GM19239 (cell line): Measurements from ENCODE around the gene TRMT2A.

Experiments
- DNase-seq: peaks from one replicate; pipeline ENCODE4 v3.0.0; 2011; ENCODE audit warnings: low spot score; ENCODE audit not compliant: insufficient read length
- FAIRE-seq: peaks from 2 replicates; lab custom pipeline; 2011; peaks lifted over from hg19 to GRCh38; lab: Jason Lieb, UNC

TRMT2A gene

GRCh38 chr22:20149257-20150250 is 32.5 kb upstream of the TRMT2A start:
- no peak for FAIRE-seq
- no peak for DNase-seq

- DNase-seq, result no peak
- FAIRE-seq, result no peak
These were observed 31.4 kb upstream of the TRMT2A start for GRCh38 chr22:20148414-20148813.

- DNase-seq (no peak), FAIRE-seq (no peak)
These were observed 30.4 kb upstream of the TRMT2A start for GRCh38 chr22:20147237-20147988.

GRCh38 chr22:20146777-20147176 is 29.8 kb upstream of the TRMT2A start:
- FAIRE-seq, result no peak
- no peak for DNase-seq

GRCh38 chr22:20145832-20146223 is 28.8 kb upstream of the TRMT2A start:
- FAIRE-seq (no peak), DNase-seq (no peak)

DNA sequence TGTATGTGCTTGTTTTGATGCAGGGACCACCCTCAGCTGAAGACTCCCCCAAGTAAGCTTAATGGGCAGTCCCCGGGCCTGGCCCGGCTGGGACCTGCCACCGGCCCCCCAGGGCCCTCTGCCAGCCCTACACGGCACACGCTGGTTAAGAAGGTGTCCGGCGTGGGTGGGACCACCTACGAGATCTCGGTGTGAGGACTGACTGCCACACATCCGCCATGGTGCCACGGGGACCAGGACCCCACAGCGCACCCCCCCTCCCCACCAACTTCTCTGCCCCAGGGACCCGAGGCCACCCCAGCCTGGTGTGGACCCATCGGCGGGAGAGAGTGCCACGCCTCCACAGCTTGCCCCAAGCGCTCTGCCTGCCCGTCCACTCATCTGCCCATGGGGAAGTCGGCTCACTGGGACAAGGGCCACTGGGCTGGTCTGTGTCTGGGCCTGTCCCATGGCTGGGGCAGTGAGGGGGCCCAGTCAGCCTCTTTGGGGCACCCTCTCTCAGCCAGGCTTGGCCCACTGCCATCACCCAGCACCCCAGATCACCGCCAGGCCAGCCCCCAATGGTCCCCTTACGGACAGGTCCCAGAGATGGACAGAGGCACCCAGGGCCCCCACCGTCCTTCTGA is 28.3 kb upstream of the TRMT2A start:
- FAIRE-seq (no peak), DNase-seq (no peak)

GRCh38 chr22:20143883-20144665 is 27.0 kb upstream of the TRMT2A start:
- FAIRE-seq, result no peak
- no peak for DNase-seq

DNA sequence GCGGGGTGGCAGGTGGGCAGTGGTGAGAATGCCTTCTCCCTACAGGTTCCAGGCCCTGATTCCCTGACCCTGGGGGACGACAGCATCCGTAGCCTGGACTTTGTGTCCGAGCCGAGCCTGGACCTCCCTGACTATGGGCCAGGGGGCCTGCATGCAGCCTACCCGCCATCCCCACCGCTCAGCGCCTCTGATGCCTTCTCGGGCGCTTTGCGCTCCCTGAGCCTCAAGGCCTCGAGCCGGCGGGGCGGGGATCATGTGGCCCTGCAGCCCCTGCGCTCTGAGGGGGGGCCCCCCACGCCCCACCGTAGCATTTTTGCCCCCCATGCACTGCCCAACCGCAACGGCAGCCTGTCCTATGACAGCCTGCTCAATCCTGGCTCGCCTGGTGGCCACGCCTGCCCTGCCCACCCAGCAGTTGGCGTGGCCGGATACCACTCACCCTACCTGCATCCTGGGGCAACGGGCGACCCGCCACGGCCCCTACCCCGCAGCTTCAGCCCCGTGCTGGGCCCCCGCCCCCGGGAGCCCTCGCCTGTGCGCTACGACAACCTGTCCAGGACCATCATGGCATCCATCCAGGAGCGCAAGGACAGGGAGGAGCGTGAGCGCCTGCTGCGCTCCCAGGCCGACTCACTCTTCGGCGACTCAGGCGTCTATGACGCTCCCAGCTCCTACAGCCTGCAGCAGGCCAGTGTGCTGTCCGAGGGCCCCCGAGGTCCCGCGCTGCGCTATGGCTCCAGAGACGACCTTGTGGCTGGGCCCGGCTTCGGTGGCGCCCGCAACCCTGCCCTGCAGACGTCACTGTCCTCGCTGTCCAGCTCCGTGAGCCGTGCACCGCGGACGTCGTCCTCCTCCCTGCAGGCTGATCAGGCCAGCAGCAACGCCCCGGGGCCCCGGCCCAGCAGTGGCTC is 25.9 kb upstream of the TRMT2A start:
- DNase-seq, result no peak
- no peak for FAIRE-seq

GRCh38 chr22:20141186-20142077 is 24.4 kb upstream of the TRMT2A start:
- FAIRE-seq (no peak), DNase-seq (no peak)

GRCh38 chr22:20140521-20140964 is 23.5 kb upstream of the TRMT2A start:
- no peak for FAIRE-seq
- DNase-seq, result no peak

DNA sequence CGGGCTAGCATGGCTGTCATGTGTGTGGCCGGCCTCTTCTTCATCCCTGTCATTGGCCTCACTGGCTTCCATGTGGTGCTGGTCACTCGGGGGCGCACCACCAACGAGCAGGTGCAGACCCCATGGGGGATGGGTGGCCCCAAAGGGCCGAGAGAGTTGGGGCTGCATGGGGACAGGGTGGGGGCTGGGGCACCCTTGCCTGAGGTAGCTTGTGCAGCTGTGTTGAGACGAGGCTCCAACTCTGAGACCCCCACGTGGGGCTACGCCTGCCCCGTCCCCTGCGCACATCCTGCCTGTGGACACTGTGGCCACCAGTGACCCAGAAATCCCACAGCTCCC is 23.1 kb upstream of the TRMT2A start:
- FAIRE-seq (no peak), DNase-seq (no peak)

GRCh38 chr22:20139391-20140106 is 22.5 kb upstream of the TRMT2A start:
- DNase-seq, result no peak
- FAIRE-seq, result no peak

DNA sequence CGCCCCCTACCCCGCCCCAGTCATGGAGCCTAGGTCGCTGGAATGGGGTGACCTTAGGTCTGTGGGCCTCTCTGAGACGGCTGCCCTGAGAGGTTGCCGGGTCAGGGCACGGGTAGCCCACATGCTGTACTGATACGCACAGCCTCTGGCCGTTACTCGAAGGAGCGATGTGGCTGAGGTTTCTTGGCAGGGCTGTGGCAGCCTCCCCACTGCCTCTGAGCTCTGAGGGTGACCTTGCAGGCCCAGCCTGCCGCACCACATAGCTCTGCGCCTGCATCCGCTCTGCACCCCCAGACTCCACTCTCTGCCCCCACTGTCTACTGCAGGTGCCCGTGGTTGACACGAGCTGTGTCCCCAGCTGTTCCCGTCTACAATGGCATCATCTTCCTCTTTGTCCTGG is 21.8 kb upstream of the TRMT2A start:
- DNase-seq, result no peak
- no peak for FAIRE-seq

- FAIRE-seq, result no peak
- DNase-seq, result no peak
These were observed 21.4 kb upstream of the TRMT2A start for GRCh38 chr22:20138417-20138738.

- DNase-seq (no peak), FAIRE-seq (no peak)
These were observed 20.8 kb upstream of the TRMT2A start for GRCh38 chr22:20137671-20138416.

DNA sequence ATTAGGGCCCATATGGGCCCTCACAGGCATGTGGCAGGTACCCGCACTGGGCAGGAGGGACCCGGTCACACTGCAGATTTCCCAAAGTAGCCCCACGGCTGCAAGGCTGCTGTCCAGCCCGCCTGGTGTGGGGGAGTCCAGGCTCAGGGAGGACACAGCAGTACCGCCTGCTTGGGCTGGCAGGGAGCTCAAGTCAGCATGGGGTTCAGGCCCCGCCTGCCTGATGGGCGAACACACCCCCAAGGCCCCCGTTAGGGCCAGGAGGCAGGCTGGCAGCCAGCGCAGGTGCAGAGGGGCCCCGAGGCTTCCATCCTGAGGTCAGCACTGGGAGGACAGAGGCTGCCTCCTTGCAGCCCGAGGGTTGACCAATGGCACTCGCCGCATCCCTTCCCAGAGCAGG is 20.1 kb upstream of the TRMT2A start:
- DNase-seq (no peak), FAIRE-seq (no peak)

DNA sequence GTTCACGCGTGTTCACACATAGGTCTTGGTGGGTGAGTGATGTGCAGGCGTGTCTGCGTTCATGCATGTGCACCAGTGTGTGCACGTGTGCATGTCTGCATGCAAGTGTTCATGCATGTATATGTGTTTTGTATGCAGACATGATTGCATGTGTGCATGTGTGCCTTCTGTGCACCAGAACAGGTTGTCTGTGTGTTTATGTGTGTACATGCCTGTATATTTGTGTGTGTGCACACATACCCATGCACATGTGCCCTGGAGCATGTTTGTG is 19.5 kb upstream of the TRMT2A start:
- DNase-seq, result no peak
- no peak for FAIRE-seq
